K562 (cell line): Measurements from ENCODE around the gene PLCB4. TPM values are rescaled to one million over a fixed set of nuclear protein-coding genes. Genes with fewer than 3 reads are reported as not detected.

Source experiments
- EGR1 ChIP-seq: fragments of 450-650 bp; conservative IDR thresholded peaks from 2 replicates; pipeline ENCODE4 v1.6.1; 2017; ENCODE audit warnings: mild to moderate bottlenecking
- FOXM1 ChIP-seq, 2 experiments: fragments of 450-650 bp in 1 of 2; sonication (generic) in 1 of 2; formaldehyde crosslinking in 1 of 2; IDR thresholded peaks; 2 replicates each; pipeline versions ENCODE4 v1.6.1 to v1.9.0; 2017 to 2022; ENCODE audit warnings: low read depth in 2 of 2, mild to moderate bottlenecking in 2 of 2, missing genetic modification reagents in 1 of 2, moderate library complexity in 1 of 2
- KLF16 ChIP-seq: IDR thresholded peaks from 2 replicates; pipeline ENCODE4 v1.6.1; 2016; ENCODE audit warnings: antibody characterized with exemption
- NR2C1 ChIP-seq, 2 experiments: fragments of 450-650 bp; IDR thresholded peaks; 2 replicates each; pipeline ENCODE4 v1.6.1; 2017; ENCODE audit warnings: mild to moderate bottlenecking in 2 of 2, antibody characterized with exemption in 1 of 2, inconsistent platforms in 1 of 2, missing compliant biosample characterization in 1 of 2, missing genetic modification characterization in 1 of 2
- ZNF217 ChIP-seq: sonication (generic); formaldehyde crosslinking; IDR thresholded peaks from 2 replicates; pipeline ENCODE4 v1.8.0; 2022; ENCODE audit warnings: mild to moderate bottlenecking, missing genetic modification reagents
- ZNF449 ChIP-seq: fragments of 250-450 bp; sonication (Bioruptor Pico); IDR thresholded peaks from 2 replicates; pipeline ENCODE4 v1.8.0; 2022; ENCODE audit warnings: moderate library complexity, mild to moderate bottlenecking, inconsistent platforms
- ZNF609 ChIP-seq: sonication (generic); formaldehyde crosslinking; IDR thresholded peaks from 2 replicates; pipeline ENCODE4 v1.8.1; 2023; ENCODE audit warnings: missing genetic modification reagents, mild to moderate bottlenecking, borderline replicate concordance
- polyA plus RNA-seq, 8 experiments: library from polyadenylated mRNA; depleted of rRNA in 4 of 8; stranded (reverse) in 5 of 8; unstranded in 3 of 8; fragments of >200 nt; fragmentation: Nextera tagmentation in 2 of 8; fragmentation: Illumina TruSeq in 1 of 8; extraction: Ambion mirVana in 2 of 8; extraction: Trizol in 1 of 8; gene quantifications; 2 replicates each; pipeline versions ENCODE4 v1.2.1 to v1.2.3, GENCODE V29; 2011 to 2014; ENCODE audit warnings: inconsistent platforms in 1 of 8, missing spikeins in 1 of 8
- total RNA-seq, 7 experiments: library from RNA; depleted of rRNA in 6 of 7; stranded (reverse); fragments of >200 nt in 6 of 7; fragmentation: Illumina TruSeq in 2 of 7; extraction: Trizol in 2 of 7; gene quantifications; 2 replicates each; pipeline versions ENCODE4 v1.2.1 to v1.2.3, GENCODE V29; 2011 to 2021; ENCODE audit warnings: low replicate concordance in 1 of 7

Gene PLCB4
- total and polyA plus RNA-seq, 9 of the 15 experiments (the other 6 are each of a cell fraction or from before 2014, with no cell fraction given) = 0.20 to 2.9 (median 0.52) TPM

GRCh38 chr20:9134346-9134745 is 65.5 kb downstream of the PLCB4 start (continued):
- TF ChIP-seq ZNF449 (CRISPR knock-in tag) (no peak), FOXM1 (IDR thresholded peaks at IDR 0.05; ENCODE audit: low read depth) (no peak), FOXM1 (CRISPR knock-in tag; IDR thresholded peaks at IDR 0.05; ENCODE audit: low read depth) (no peak), KLF16 (no peak), EGR1 (no peak), NR2C1 (IDR thresholded peaks at IDR 0.05) (no peak), NR2C1 (tag; IDR thresholded peaks at IDR 0.05) (no peak), ZNF609 (CRISPR knock-in tag) (no peak), ZNF217 (CRISPR knock-in tag) (no peak)
